NCI-H748 (cell line): ENCODE data around the gene IQCK.

Experiments
- DNase-seq: peaks from one replicate; lab custom pipeline; 2025; ENCODE audit not compliant: unreplicated experiment; lab: John Stamatoyannopoulos, UW

The IQCK gene

DNA sequence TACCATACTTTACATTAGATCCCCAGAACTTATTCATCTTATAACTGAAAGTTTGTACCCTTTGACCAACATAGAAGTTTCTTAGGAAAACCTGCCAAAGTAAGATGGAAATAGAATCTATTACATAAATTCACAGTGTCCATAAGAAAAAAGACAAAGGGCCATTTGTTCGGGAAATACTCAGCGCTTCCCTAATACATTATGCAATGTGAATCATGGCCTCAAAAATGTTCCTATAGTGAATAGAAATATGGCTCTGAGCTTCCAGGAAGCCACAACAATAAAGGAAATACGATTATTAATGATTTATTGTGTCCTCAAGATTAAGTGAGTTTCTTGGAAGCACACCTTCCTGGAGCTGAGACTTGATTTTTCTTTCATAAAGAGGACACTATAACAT, 115.1 kb downstream of the IQCK start:
- DNase-seq: no peak

DNA sequence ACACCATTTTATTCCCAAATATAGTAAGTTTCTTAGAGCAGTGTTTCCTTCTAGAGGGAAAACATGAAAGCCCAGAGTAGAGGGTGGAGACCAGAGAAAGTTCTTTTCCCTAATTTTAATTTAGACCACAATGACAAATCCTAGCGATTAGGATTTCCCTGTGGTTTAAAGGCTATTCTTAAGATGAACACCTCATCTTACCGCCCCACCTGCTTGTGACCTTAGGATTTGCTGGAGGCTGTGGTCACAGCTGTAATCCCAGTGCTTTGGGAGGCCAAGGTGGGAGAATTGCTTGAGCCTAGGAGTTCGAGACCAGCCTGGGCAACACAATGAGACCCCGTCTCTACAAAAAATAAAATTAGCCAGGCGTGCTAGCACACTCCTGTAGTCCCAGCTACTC, 115.5 kb downstream of the IQCK start:
- DNase-seq: no peak

DNA sequence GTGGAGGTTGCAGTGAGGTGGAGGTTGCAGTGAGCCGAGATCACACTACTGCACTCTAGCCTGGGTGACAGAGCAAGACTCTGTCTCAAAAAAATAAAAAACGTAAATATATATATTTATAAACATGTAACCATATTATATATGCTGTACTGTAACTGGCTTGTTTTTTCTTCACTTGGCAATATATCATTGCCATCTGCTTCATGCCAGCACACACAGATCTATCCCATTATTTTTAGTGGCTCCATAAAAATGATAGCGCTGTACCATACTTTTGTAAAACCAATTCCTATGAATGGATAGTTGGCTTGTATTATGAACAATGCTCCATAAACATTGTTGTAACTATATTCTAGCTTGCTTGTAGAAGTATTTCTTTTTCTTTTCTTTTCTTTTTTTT, 117.1 kb downstream of the IQCK start:
- DNase-seq: no peak

DNA sequence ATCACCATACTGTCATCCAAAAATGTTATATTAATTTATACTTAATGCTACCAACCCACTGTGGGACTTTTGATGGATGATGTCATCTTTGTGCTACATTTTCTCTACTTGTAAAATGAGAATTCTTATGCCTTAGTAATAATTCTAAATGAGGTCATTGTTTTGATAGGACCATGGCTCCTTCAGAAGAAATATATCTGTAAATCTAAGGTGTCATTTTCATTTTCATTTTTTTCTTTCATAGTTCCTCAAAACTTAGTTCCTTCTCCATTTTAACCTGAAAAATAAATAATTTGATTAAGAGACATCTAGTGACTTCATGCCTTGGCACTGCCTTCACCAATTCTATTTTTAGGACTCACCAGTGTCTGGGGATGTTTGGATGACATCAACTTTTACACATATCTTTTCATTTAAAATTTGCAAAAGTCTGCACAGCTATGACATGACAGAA, 117.9 kb downstream of the IQCK start:
- no peak for DNase-seq

DNA sequence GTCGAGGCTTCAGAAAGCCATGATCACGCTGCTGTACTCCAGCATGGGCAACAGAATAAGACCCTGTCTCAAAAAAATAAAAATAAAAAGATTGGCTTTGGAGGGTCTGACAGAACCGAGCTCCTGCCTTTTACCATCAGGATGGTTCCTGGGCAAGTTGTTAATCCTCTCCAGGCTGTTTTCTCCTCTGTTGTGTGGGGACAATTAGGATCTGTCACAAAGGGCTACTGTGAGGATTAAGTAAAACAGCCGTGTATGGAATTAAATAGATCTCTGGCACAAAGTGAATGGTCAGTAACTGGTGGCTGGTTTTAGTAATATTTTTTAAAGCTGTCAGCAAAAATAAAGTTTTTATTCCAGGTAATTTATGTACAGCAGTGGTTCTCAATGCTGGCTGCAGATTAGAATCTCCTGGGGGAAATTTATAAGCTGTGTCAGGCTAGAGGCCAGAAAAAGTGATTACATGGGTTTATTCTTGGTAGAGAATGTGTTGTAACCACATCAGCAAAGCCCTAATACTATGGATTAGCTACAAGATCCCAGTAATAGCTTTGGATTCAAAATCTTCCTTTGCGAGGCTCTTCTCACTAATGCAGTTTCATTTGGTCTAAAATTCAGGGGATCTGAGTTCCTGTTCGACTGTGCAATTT, 119.4 kb downstream of the IQCK start:
- DNase-seq: no peak

DNA sequence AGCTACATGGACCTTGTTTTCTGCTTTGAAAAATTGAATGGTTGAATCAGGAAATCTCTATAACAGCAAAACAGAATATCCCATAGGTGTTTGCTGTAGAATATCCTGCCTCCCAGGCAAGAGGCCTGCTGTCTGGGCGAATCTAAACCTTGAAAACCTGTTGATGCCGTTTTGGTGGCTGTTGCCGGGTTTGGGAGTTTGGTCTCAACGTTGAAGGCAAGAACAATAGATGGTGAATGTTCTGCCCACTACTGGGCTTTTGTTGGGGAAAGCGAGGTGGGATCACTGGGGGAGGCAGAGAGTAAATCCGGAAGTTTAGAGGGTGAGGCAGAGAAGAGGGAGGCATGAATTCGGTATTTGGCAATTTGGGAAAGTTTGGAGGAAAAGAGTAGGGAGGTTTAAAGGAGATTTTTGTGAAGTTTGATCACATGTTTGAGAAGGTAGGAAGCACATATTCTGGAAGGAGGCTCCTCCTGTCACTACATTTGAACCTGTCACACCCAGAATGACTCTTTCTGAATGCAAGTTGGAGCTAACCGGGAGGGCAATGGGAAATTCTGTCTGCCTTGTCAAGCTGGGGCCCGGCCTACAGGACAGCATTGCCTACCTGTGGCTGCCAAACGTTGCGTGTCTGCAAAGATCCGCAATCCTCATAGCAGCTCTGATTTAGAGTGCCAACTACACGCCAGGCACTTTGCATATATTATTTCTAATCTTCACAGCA, 120.1 kb downstream of the IQCK start:
- DNase-seq: no peak

DNA sequence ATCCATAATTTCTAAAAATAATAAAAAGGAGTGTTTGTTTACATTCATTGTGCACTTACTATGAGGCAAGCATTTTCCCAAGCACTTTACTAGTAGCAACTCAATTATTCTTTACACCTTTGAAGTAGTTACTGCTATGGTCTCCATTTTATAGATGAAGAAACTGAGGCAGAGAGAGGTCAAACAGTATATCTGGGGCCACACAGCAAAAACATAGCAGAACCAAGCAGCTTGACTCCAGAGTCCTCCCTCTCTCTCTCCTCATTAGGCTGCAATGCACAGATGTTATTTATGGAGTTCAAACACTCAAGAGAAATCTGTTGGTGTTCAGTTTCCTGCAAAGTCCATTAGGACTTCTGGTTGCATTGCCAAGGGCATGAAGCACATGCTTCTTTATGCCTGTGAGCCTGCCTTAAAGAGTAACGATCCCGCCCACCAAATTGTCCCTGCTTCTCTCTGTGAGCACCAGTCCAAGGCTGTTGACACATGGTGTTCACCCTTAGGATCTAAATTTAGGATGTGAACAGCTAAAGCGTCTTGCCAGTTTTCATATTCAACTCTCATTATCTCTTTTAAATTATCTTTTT, 122.5 kb downstream of the IQCK start:
- peak; percentile 57 for DNase-seq

DNA sequence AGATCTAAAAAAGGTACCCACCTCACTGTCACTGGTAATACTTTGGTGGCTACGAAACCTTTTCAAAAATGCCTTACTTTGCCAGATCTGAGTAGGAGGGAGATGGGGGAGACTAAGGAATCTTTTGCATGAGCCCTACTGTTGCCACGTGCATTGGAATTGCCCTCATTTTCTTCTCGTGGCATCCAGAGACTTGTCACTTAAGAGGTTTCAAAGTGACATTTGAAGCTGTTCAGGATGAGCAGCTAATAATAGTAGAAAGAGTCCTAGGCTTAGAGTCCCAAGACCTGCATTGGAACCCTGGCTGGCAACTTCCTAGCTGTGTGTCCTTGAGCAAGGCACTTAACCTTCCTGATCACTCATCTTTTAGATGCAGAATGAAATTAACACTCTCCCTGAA, 123.1 kb downstream of the IQCK start:
- no peak for DNase-seq

DNA sequence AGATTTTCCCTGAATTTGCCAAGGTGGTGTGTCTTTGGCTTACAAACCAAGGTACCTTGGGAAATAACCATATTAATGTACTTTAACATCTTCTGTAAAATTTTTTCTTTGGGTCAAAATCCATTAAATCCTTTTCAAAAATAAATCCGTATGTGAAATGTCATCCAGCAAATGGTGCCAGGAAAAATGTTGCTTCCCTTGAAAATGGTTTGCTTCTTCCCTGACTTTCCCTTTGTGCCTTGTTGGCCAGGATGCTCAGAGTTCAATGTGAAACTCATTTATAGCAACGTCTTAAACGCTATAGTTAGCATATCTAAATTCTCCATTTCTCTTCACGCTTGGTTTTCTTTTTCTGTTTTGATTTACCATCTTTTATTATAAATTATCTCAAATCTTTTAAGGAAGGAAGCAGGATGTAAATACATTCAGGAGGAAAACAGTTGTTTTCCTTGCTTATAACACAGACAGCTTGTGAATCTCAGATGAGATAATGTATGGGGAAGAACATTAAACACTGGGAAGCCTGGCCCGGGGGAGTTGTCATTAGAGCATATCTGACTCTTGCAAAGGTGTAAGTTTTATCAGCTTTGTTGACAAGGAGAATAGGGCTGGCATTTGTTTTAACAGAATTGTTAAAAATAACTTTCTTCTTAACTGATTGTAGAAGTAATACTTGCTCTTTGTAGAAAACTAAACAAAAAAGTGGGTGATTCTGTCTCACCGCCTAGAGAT, 124.5 kb downstream of the IQCK start:
- no peak for DNase-seq

DNA sequence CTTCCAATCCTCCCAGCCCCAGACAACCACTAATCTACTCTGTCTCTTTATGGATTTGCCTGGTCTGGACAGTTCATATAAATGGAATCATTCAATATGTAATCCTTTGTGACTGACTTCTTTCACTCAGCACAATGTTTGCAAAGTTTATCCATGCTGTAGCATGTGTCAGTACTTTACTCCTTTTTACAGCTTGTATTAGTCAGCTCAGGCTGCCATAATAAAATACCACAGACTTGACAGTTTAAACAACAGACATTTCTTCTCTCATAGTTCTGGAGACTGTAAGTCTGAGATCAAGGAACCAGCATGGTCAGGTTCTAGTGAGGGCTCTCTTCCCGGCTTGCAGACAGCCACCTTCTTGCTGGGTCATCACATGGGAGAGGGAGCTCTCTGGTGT, 125.3 kb downstream of the IQCK start:
- no peak for DNase-seq

DNA sequence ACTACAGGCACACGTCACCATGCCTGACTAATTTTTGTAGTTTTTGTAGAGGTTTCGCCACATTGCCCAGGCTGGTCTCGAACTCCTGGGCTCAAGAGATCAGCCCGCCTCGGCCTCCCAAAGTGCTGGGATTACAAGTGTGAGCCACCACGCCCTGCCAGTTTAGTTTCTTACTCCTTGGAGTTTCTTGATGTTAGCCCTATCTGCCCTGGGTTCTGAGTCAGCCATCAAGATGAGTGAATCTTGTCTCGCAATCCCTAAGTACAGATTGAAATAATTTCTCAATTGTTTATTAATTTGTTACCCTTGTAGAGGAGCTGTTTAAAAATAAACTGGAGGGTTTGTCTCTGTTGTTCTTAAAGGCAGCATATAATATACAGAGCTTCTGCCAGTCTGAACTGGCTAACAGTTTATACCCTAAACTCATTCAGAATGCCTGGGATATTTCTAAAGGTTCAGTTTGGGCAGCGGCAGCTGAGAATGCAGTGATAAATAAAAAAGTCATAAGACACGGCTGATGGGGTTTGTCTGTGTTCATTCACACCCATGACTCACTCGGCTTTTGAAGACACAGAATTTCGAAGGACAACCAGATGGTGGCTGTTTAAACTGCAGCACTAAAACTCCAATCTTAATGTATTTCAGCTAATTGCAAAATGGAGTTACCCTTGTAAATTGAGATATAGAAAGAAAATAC, 127.0 kb downstream of the IQCK start:
- no peak for DNase-seq

DNA sequence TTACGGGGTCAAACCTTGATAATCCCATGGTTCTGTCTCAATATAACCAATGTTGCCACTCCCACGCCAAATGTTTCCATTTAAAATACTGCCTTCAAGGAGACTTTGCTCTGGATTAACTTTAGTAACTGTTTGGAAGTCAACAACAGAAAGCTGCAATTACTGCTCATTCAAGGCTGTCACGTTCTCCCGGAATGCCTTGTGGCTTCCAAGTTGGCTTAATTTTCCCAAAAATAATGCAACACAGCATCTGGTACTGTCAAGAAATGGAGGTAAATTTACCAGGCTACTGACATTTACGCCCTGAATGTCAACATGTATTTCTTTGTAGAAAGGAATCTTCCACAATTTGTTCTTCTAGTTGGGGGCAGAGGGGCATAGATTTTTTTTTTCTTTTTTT, 128.4 kb downstream of the IQCK start:
- DNase-seq: no peak

DNA sequence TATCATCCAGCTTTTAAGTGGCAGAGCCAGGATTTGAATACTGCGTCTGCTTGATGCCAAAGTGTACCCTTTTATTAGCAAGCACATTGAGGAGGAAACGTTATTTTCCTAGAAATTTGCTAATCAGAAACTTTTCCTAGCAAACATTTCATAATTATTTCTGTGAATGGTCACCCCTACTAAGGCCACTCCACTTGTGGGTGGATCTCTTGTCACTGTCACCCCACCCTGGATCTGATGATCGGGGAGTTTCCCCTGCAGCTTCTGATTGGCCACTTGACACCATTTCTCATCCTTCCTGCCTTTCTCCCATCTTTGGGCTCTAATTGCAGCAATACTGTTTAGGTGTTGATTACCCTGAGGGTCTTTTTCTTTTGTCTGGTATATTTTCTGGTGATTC, 130.7 kb downstream of the IQCK start:
- no peak for DNase-seq

DNA sequence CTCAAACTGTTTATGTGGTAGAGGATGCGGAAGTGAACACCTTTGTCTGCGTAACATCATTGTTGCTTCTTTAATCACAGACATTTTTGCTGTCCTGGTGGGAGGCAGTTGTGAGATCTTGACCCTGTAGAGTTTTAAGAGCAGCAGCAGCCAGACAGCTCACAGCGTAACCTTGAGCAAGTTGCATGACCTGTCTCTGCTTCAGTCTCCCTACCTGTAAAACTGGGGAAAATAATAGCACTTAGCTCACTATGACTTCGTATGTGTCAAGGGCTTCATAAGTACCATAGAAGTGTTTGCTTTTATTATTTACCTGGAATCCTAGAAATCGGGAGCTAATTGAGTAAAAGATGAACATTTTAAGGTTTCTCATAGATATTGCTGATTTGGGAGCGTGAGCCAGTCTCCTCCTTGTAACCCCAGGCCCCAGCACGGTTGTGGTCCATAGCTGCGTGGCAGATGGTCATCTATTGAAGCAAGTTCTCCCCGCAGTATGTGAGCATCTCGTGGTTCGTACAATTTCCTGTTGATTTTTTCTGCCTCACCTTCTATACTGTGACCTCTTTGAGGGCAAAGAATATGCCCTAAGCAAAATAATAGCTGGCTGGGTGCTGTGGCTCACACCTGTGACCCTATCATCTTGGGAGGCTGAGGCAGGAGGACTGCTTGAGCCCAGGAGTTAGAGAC, 132.2 kb downstream of the IQCK start:
- DNase-seq: no peak

DNA sequence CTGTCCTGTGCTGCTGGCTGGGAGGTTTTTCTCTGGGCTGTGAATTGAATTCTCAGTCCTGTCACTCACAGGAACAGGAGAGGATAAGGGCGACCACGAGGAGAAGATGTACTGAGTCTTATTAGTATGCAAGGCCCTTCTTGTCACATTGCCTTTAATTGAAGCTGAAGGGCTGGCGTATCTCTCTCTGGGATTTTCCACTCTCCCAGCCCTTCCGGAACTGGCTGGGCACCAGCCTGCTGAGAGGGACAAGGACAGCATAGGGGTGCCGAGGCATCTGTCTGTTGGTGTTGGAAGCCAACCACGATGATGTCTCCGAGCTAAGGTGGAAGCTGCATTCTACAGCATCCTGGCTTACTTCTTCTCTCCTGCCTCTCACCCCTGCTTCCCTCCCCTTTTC, 133.4 kb downstream of the IQCK start:
- no peak for DNase-seq

DNA sequence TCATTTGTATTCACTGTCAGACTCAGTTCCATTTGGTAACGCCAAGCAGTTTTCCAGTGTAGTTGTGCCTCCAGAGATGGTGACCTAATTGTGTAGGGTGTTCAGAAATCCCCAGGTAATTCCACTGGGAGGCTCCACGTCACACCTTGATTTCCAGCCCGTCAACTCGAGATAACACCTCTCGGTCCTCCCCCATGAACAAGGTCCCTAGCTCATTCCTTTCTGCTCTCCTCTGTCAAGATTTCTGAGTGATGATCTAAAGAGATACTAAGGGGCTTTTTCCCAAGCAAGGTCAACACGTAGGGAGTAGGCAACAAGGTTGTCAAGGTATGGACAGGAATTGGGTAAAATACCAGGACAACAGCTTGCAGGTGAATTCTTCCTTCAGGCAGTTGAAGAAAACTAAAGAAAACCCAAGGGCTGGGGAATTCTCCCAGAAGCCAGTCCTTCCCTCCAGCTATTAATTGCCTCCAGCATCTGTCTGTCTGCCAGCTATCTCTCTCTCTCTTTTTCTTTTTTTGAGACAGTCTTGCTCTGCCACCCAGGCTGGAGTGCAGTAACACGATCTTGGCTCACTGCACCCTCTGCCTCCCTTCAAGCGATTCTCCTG, 135.2 kb downstream of the IQCK start:
- DNase-seq: no peak

DNA sequence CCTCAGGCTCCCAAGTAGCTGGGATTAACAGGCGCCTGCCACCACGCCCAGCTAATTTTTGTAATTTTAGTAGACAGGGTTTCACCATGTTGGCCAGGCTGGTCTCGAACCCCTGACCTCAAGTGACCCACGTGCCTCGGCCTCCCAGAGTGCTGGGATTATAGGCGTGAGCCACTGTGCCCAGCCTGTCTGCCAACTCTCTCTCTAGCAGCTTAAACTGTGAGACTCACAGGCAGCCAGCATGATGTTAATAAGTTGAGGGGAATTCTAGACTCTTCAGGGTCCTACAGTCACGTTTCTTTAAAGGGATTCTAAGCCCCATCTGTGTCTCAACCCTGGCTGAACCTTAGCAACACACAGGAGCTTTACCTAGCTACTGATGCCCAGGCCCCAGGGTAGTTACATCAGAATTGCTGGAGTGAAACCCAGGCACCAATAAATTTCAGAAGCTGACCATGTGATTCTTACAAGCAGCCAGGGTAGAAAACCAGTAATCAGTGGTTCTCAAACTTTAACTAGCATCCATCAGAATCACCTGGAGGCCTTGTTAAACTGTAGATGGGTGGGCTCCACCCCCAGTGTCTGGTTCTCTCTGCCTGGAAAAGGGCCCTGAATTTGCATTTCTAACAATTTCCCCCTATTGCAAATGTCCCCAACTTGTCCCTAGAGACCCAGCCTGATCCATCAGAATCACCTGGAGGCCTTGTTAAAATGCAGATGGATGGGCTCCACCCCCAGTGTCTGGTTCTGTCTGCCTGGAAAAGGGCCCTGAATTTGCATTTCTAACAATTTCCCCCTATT, 135.9 kb downstream of the IQCK start:
- no peak for DNase-seq

DNA sequence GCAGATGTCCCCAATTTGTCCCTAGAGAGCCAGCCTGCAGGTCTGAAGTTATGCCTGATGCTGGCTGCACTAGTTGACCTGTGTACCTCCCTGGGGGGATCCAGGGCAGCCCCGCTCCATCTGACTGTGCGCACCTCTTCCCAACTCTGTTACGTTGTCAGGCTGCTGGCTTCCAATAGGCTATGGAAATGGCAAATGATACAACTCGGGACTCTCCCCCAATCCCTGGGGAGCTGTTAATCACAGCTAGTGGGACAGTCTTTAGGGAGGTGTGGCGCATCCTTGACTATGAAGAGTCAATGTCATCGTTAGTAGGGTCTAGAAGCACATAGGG, 136.4 kb downstream of the IQCK start:
- DNase-seq: no peak

DNA sequence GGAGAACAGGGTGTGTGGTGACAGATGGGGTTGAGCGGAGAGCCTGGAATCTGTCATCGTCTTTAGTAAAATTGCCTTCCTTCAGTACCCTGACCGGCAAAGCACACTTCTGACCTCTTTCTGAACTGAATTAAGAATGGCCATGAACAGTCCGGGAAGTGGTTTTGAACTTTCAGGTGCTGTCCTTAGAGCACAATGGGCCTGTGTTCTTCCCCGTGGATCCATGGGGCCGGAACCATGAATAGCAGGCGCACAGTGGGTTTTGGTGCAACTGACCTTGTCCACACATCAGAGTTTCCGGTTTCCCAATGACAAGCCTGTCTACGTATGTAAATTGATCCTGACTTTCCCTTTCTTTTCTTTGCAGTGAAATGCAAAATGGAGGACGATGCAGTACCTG, 138.0 kb downstream of the IQCK start:
- no peak for DNase-seq
